HCT116 (cell line): ENCODE data around the gene PLPP7. TPM values are rescaled to one million over a fixed set of nuclear protein-coding genes. Genes with fewer than 3 reads are reported as not detected.

Source experiments
- ATAC-seq: fragments of 200-7000 bp; cut with Tn5 transposase; 2 replicates; pipeline ENCODE4 v1.9.1; 2020; ENCODE audit warnings: mild to moderate bottlenecking, moderate library complexity
- BruUV-seq: library from RNA; stranded (reverse); fragments of 400-500 nt; replicated peaks from 2 replicates; lab custom pipeline; 2021; lab: Mats Ljungman, UMichigan
- CTCF ChIA-PET: fragments of 300-600 bp; sonication (Branson Sonifier 250); formaldehyde crosslinking; loops from one replicate; lab custom pipeline; 2021; ENCODE audit warnings: antibody characterized with exemption; lab: Charles Lee
- POLR2A ChIA-PET: fragments of 300-600, 350-600 bp; sonication (Branson Sonifier 250); formaldehyde crosslinking; loops from one replicate; lab custom pipeline; 2021; ENCODE audit warnings: antibody characterized with exemption; lab: Charles Lee
- RAD21 ChIA-PET, 2 experiments: fragments of 300-600 bp; sonication (Branson Sonifier 250); formaldehyde crosslinking; loops; one replicate each; lab custom pipeline; 2023; ENCODE audit warnings: low total read pairs in 2 of 2; ENCODE audit not compliant: uncharacterized antibody in 2 of 2, unreplicated experiment in 2 of 2, low non-redundant PET in 1 of 2; lab: Charles Lee
- DNase-seq: peaks from one replicate; pipeline ENCODE4 v3.0.0-alpha.2; 2010; ENCODE audit warnings: low read depth, low spot score
- H2AFZ ChIP-seq: fragments of 200-600 bp; shearing (Covaris generic), sonication (generic); 2 replicates; pipeline ENCODE4 v1.6.1; 2017; ENCODE audit warnings: low read depth, mixed run types, mixed read lengths, antibody characterized with exemption, low read length; ENCODE audit not compliant: poor library complexity, severe bottlenecking
- H3K27ac ChIP-seq: 2 replicates; pipeline ENCODE4 v1.5.1; 2012; ENCODE audit warnings: low read depth, low read length
- H3K27me3 ChIP-seq: fragments of 200-600 bp; sonication (generic); 2 replicates; pipeline ENCODE4 v1.6.1; 2016; ENCODE audit warnings: mixed run types, low read length, mixed read lengths; ENCODE audit not compliant: insufficient read depth
- H3K36me3 ChIP-seq, 2 experiments: fragments of 200-500 bp in 1 of 2; fragments of 200-600 bp in 1 of 2; sonication (Bioruptor generic) in 1 of 2; sonication (generic) in 1 of 2; 2 replicates each; pipeline versions ENCODE4 v1.5.1 to v1.6.1; 2014 to 2016; ENCODE audit warnings: low read length in 2 of 2, inconsistent platforms in 1 of 2, mixed read lengths in 1 of 2, mixed run types in 1 of 2; ENCODE audit not compliant: insufficient read depth in 2 of 2, control insufficient read depth in 1 of 2
- H3K4me1 ChIP-seq, 2 experiments: fragments of 200-600 bp in 1 of 2; sonication (generic) in 1 of 2; 2 replicates each; pipeline versions ENCODE4 v1.5.1 to v1.6.1; 2012 to 2017; ENCODE audit warnings: low read length in 2 of 2, inconsistent platforms in 1 of 2, mild to moderate bottlenecking in 1 of 2, mixed read lengths in 1 of 2, mixed run types in 1 of 2, moderate library complexity in 1 of 2; ENCODE audit not compliant: insufficient read depth in 2 of 2, control insufficient read depth in 1 of 2
- H3K4me2 ChIP-seq: fragments of 200-600 bp; sonication (generic); 2 replicates; pipeline ENCODE4 v1.6.1; 2017; ENCODE audit warnings: mixed run types, low read length, mixed read lengths
- H3K4me3 ChIP-seq, 2 experiments: fragments of 200-600 bp in 1 of 2; sonication (generic) in 1 of 2; replicated peaks in 1 of 2; 2 replicates each; pipeline ENCODE4 v1.5.1; 2011 to 2016; ENCODE audit warnings: low read length in 2 of 2, control low read depth in 1 of 2, low read depth in 1 of 2, mild to moderate bottlenecking in 1 of 2, mixed read lengths in 1 of 2, mixed run types in 1 of 2
- H3K79me2 ChIP-seq: fragments of 200-600 bp; sonication (generic); 2 replicates; pipeline ENCODE4 v1.6.1; 2017; ENCODE audit warnings: mild to moderate bottlenecking, mixed run types, low read length, moderate library complexity, mixed read lengths; ENCODE audit not compliant: insufficient read depth
- H3K9ac ChIP-seq: fragments of 200-600 bp; sonication (generic); 2 replicates; pipeline ENCODE4 v1.6.1; 2016; ENCODE audit warnings: low read length, mixed read lengths
- H3K9me2 ChIP-seq: fragments of 200-600 bp; sonication (generic), shearing (Covaris generic); 2 replicates; pipeline ENCODE4 v1.6.1; 2017; ENCODE audit warnings: mixed run types, mild to moderate bottlenecking, moderate library complexity; ENCODE audit not compliant: insufficient read depth
- H3K9me3 ChIP-seq, 2 experiments: fragments of 200-500 bp in 1 of 2; fragments of 200-600 bp in 1 of 2; sonication (Bioruptor generic) in 1 of 2; sonication (generic) in 1 of 2; 2 replicates each; pipeline ENCODE4 v1.6.1; 2014 to 2017; ENCODE audit warnings: low read length in 2 of 2, mixed read lengths in 2 of 2, inconsistent platforms in 1 of 2, low read depth in 1 of 2, mild to moderate bottlenecking in 1 of 2, mixed run types in 1 of 2, moderate library complexity in 1 of 2; ENCODE audit not compliant: control insufficient read depth in 1 of 2, insufficient read depth in 1 of 2
- H4K20me1 ChIP-seq: fragments of 200-600 bp; sonication (generic), shearing (Covaris generic); 2 replicates; pipeline ENCODE4 v1.6.1; 2017; ENCODE audit warnings: mixed run types, mild to moderate bottlenecking, moderate library complexity; ENCODE audit not compliant: insufficient read depth
- CBX3 ChIP-seq: IDR thresholded peaks from 2 replicates; pipeline ENCODE4 v1.6.1; 2012; ENCODE audit warnings: low read depth
- CEBPB ChIP-seq: IDR thresholded peaks from 2 replicates; pipeline ENCODE4 v1.6.1; 2012; ENCODE audit warnings: low read depth
- EGR1 ChIP-seq: IDR thresholded peaks from 2 replicates; pipeline ENCODE4 v1.6.1; 2012; ENCODE audit warnings: low read depth
- EZH2 ChIP-seq: fragments of 200-600 bp; sonication (generic); IDR thresholded peaks from 2 replicates; pipeline ENCODE4 v1.6.1; 2017; ENCODE audit warnings: antibody characterized with exemption, mixed run types
- EZH2phosphoT487 ChIP-seq: fragments of 200-600 bp; IDR thresholded peaks from 2 replicates; pipeline ENCODE4 v1.6.1; 2018; ENCODE audit warnings: antibody characterized with exemption, borderline replicate concordance
- FOSL1 ChIP-seq: IDR thresholded peaks from 2 replicates; pipeline ENCODE4 v1.6.1; 2012; ENCODE audit warnings: low read depth
- JUND ChIP-seq: IDR thresholded peaks from 2 replicates; pipeline ENCODE4 v1.6.1; 2012
- POLR2A ChIP-seq: IDR thresholded peaks from 2 replicates; pipeline ENCODE4 v1.7.0; 2011; ENCODE audit warnings: borderline replicate concordance; ENCODE audit not compliant: insufficient read depth, insufficient read length; ENCODE audit errors: extremely low read depth
- RAD21 ChIP-seq: IDR thresholded peaks from 2 replicates; pipeline ENCODE4 v1.6.1; 2012; ENCODE audit warnings: low read depth, mild to moderate bottlenecking
- intact Hi-C: fragments of 100-400 bp; cut with micrococcal nuclease; formaldehyde crosslinking; loops from 2 replicates; pipeline ENCODE4 v1.10.0; 2022
- total RNA-seq: library from RNA; stranded (reverse); gene quantifications from one replicate; pipeline ENCODE4 v1.2.1, GENCODE V29; 2021; ENCODE audit not compliant: unreplicated experiment
- TF ChIP-seq, protein P1 (sequence below): IDR thresholded peaks from 2 replicates; pipeline ENCODE4 v1.6.1; 2011; ENCODE audit warnings: mild to moderate bottlenecking, low read length, moderate library complexity; ENCODE audit not compliant: insufficient replicate concordance; ENCODE audit errors: extremely low read depth
- TF ChIP-seq, protein P2 (sequence below): IDR thresholded peaks from 2 replicates; pipeline ENCODE4 v1.6.1; 2012
- TF ChIP-seq, protein P3 (sequence below), 3 experiments: fragments of 200-600 bp in 1 of 3; sonication (generic) in 1 of 3; IDR thresholded peaks in 2 of 3; conservative IDR thresholded peaks in 1 of 3; 2 replicates each; pipeline ENCODE4 v1.5.1; 2012 to 2017; ENCODE audit warnings: low read depth in 2 of 3, low read length in 2 of 3, antibody characterized with exemption in 1 of 3, borderline replicate concordance in 1 of 3, control low read depth in 1 of 3, mild to moderate bottlenecking in 1 of 3, mixed read lengths in 1 of 3, mixed run types in 1 of 3, moderate library complexity in 1 of 3; ENCODE audit not compliant: insufficient read depth in 1 of 3
- TF ChIP-seq, protein P4 (sequence below): IDR thresholded peaks from 2 replicates; pipeline ENCODE4 v1.6.1; 2012; ENCODE audit warnings: low read depth

Gene PLPP7
- total RNA-seq, 1 experiment from 2014 or later: 0.37 TPM

DNA sequence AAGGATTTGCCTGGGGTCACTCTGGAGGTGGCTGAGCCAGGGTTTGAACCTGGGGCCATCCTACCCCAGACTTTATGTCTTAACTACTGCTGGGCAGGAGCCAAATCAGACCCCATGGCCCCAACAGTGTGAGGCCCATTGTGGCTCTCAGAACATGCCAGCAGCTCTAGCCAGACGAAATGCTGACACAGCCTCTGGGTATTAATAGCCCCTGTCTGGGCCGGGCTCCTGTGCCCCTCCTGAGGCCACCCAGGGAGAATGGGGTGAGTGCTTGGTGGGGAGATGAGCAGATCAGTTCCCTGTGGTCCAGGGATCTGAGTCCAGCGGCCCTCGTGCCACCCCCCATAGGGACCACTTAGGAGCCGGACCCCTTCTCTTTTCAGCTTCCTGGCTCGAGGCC lies 2.2 kb upstream of the PLPP7 start (continued):
- TF ChIP-seq JUND (no peak), CEBPB (no peak), EZH2 (no peak), CBX3 (no peak)

DNA sequence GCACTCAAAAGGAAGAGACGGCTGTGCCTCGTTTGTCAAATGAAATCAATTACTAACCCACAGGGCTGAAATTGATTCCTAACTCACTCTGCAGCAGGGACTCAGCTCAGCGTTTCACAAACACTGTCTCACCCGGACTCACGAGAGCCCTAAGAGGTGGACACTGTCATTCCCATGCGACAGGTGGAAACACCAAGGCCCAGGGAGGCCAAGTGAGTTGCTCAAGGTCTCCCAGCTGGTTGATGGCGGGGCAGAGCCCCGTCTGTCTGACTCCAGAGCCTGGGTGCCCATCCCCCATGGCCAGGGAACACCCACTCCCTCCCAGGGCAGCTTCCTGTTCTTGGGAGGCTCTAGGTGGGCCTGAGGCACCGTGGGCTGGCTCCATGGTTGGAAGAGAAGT lies 1.3 kb upstream of the PLPP7 start:
- Histone ChIP-seq H3K4me1 (no peaks in the 10 kb centered on the region), H3K79me2 (no peaks in the 10 kb centered on the region), H4K20me1 (no peaks in the 10 kb centered on the region), H3K27me3 (no peaks in the 10 kb centered on the region), H3K27ac (no peak overlapping the region), H3K4me3 (no peak overlapping the region), H3K9ac (no peak overlapping the region), H2AFZ (no peak overlapping the region), H3K9me3 (no peaks in the 10 kb centered on the region), H3K4me2 (no peak overlapping the region), H3K36me3 (no peaks in the 10 kb centered on the region), H3K9me2 (no peaks in the 10 kb centered on the region)
- ChIA-PET POLR2A (no interaction called here), RAD21 (no interaction called here), CTCF (no interaction called here)
- no peak for DNase-seq
- TF ChIP-seq EGR1 (no peak), FOSL1 (no peak), EZH2phosphoT487 (no peak), POLR2A (no peak), RAD21 (no peak)
- TF ChIP-seq, protein P1, sequence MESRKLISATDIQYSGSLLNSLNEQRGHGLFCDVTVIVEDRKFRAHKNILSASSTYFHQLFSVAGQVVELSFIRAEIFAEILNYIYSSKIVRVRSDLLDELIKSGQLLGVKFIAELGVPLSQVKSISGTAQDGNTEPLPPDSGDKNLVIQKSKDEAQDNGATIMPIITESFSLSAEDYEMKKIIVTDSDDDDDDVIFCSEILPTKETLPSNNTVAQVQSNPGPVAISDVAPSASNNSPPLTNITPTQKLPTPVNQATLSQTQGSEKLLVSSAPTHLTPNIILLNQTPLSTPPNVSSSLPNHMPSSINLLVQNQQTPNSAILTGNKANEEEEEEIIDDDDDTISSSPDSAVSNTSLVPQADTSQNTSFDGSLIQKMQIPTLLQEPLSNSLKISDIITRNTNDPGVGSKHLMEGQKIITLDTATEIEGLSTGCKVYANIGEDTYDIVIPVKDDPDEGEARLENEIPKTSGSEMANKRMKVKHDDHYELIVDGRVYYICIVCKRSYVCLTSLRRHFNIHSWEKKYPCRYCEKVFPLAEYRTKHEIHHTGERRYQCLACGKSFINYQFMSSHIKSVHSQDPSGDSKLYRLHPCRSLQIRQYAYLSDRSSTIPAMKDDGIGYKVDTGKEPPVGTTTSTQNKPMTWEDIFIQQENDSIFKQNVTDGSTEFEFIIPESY: no peak
- TF ChIP-seq, protein P2, sequence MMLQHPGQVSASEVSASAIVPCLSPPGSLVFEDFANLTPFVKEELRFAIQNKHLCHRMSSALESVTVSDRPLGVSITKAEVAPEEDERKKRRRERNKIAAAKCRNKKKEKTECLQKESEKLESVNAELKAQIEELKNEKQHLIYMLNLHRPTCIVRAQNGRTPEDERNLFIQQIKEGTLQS: no peak
- TF ChIP-seq, protein P3, sequence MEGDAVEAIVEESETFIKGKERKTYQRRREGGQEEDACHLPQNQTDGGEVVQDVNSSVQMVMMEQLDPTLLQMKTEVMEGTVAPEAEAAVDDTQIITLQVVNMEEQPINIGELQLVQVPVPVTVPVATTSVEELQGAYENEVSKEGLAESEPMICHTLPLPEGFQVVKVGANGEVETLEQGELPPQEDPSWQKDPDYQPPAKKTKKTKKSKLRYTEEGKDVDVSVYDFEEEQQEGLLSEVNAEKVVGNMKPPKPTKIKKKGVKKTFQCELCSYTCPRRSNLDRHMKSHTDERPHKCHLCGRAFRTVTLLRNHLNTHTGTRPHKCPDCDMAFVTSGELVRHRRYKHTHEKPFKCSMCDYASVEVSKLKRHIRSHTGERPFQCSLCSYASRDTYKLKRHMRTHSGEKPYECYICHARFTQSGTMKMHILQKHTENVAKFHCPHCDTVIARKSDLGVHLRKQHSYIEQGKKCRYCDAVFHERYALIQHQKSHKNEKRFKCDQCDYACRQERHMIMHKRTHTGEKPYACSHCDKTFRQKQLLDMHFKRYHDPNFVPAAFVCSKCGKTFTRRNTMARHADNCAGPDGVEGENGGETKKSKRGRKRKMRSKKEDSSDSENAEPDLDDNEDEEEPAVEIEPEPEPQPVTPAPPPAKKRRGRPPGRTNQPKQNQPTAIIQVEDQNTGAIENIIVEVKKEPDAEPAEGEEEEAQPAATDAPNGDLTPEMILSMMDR (IDR thresholded peaks at IDR 0.05 in 2 of 3, conservative IDR thresholded peaks at IDR 0.05 in 1 of 3; ENCODE audit: borderline replicate concordance in 1 of 3, insufficient read depth in 1 of 3, low read depth in 2 of 3, low read length in 2 of 3): no peak
- TF ChIP-seq, protein P4, sequence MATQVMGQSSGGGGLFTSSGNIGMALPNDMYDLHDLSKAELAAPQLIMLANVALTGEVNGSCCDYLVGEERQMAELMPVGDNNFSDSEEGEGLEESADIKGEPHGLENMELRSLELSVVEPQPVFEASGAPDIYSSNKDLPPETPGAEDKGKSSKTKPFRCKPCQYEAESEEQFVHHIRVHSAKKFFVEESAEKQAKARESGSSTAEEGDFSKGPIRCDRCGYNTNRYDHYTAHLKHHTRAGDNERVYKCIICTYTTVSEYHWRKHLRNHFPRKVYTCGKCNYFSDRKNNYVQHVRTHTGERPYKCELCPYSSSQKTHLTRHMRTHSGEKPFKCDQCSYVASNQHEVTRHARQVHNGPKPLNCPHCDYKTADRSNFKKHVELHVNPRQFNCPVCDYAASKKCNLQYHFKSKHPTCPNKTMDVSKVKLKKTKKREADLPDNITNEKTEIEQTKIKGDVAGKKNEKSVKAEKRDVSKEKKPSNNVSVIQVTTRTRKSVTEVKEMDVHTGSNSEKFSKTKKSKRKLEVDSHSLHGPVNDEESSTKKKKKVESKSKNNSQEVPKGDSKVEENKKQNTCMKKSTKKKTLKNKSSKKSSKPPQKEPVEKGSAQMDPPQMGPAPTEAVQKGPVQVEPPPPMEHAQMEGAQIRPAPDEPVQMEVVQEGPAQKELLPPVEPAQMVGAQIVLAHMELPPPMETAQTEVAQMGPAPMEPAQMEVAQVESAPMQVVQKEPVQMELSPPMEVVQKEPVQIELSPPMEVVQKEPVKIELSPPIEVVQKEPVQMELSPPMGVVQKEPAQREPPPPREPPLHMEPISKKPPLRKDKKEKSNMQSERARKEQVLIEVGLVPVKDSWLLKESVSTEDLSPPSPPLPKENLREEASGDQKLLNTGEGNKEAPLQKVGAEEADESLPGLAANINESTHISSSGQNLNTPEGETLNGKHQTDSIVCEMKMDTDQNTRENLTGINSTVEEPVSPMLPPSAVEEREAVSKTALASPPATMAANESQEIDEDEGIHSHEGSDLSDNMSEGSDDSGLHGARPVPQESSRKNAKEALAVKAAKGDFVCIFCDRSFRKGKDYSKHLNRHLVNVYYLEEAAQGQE: no peak
- no TSS peak for BruUV-seq
- intact Hi-C loops: no loop called here
- no peak for ATAC-seq
